ENCODE data around the gene AP1AR.
A peak's percentile ranks its signal among the peaks of the same experiment; 100 is the strongest.

The AP1AR gene

DNA sequence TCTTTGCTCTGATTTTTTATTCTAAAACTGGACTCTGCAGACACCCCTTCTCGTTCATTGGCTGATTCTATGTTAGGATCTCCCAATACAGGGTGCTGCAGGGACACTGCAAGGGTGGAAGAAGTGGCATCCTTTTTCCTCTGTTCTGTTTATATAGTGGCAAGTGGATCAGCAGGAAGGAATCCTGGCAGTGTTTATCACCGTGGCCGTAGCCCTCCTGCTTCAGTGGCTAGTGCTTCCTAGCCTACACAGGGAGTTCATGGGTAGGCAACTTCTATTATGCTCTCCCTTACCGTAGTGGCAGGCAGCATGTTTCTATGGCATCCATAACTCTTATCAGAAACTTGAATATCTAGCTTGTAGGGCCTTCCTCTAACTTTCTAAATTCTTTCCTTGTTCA is 6.4 kb upstream of the AP1AR start:
- DNase-seq = no peak

DNA sequence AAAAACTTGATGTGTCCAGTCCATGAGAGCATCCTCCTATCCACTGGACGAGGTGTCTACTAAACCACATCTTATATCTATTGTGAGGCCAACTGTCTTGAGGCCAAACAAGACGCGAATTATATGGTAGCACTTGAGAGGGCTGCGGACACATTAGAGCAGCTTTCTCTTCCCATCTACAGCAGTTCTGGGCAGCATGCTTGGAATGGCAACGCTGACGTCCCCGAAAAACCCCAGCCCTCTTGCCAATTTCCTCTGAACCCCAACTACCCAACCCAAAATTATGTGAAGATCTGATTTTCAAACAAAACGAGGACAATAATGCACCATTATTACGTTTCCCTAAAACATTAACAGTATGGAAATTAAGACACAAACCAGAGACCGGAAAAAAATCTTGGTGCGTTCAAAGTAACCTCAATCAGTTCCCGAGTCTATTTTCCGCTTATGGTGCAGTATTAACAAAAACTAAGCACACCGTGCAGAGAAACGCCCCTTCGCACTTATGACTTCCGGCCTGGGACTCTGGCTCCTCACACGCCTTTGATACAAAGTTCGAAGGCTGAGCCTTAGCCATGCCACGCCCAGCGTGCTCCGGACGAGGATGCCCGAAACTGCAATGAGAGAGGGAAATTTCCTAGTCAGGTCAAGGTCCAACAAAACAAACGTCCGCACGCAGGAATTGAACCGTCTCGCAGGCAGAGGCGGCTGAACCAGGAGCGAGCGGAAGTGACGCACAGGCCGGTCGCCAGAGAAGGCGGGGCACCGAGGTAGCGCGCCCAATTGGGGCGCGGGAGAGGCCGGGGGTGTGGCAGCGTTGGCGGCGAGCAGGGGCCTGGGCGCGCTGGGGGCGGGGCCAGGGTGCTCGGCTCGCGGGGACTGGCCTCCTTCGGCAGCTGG is 458 bp upstream of the AP1AR start:
- peak; percentile 94 for DNase-seq

DNA sequence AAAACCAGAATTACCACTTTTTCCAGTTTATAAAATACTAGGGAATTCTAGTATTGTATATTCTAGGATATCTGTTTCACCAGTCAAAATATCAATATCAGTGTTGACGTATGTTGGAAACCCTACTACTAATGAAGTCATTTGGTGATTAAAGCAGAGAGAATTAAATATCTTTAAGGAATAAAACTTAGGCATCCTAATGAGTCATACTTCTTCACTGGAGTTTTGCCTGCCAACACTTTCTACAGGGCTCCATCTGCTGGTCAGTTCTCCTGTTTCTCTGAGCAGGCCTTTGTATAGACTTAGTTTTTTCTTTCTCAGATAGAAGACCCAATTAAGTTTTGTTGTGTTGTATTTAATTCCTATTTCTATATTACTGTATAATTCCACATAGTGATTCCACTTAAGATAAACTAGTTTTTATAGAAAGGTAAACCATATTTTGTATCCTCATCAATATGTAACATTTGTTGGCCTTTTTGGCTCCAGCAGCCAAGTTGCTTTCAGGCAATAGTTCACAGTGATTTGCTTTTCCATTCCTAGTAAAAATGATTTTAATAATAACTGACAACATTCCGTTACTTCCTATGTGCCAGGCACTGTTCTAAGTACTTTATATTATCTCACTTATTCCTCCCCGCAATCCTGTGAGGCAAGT is 3.5 kb downstream of the AP1AR start:
- DNase-seq = no peak

DNA sequence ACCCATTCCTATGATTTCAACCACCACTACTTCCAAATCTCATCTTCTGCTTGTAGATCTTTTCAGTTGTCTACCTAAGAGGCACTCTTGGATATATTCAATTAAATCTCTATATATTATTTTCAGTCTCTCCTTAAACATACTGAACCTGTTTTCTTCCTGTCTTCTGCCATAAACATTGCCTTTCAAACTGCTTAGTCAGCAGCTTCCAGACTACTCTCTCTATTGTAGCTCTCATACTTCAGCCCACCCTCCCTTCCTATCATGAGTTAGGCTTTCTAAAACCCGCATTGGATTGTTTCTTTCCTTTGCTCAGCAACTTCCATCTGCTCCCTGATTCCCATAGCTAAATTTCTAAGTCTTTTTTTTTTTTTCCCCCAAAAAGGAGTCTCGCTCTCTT is 4.5 kb downstream of the AP1AR start:
- DNase-seq = no peak

DNA sequence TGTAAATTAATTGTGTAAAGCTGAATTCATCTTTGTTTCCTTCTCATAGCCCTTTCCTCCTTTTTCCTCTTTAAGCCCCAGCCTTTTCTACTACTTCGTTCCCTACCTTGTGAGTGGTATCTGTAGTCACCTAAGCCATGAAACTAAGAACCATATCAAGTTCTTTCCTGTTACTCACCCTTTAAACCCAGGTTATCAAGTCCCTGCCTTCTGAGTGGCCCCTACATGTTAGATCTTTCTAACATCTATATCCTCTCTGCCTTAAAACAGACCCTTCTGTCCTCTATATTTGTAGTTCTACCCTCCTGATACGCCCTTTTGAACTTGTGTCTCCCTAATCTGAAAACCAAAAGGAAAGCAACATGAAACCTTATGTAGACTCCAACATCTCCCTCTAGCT is 7.2 kb downstream of the AP1AR start:
- DNase-seq = no peak

DNA sequence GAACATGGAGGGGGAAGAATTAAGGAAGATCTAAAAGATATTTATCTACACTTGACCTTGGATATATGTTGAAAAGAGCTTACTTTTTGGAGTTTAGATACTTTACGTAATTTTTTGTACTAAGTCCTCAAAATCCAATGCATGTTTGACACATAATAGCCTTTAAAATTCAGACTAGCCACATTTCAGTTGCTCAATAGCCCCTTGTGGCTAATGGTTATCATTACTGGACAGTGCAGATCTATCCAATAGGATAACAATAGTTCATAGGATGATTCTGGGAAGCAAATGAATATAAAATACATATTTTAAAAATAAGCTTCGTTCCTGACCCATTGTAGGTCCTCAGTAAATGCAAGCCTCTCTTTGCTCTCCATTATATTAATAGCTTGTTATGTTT is 13.8 kb downstream of the AP1AR start:
- DNase-seq = no peak

DNA sequence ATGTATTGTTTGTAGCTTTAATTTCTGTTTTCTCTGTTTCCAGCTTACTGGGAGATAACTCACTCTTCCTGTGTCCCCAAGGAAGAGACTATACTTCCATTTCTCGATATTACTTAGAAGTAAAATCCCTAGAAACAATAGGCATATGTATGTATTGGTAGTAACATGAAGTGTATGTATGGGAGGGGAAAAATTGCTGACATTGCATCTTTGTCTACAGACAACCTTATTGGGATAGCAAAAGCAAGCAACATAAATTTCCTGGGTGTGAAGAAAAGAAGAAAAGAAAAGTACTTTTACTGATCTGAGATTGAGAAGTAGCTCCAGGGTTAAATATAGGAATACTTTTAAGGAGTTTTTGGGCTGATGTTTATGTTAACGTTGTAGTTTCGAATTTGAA is 15.4 kb downstream of the AP1AR start:
- DNase-seq = no peak

DNA sequence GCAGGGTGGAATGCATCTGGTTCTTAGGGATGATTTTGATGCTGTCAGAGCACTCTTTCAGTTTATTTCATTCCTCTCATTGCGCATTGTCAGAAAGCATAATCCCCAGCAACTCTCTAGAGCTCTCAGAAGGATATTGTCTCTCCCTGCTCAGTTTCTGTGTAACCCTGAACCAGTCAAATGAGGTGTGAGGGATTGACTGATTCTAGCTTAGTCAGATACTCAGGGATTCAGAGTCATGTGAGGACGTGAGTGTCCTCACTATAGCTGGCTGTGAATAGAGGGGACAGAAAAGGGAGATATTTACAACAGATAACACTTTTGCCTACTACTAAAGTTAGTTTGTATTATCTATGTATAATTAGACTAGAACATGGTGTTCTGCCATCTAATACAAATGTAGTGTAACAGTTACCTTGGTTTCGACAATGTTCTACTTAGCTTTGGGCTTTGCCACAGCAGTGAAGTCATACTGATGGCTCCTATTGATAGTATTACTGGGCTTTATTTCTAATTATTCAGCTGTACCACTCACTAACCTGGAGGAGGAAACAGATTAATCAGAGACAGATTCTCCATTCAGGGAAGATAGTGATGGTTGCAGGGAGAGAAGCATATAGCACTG is 19.5 kb downstream of the AP1AR start:
- no peak for DNase-seq

DNA sequence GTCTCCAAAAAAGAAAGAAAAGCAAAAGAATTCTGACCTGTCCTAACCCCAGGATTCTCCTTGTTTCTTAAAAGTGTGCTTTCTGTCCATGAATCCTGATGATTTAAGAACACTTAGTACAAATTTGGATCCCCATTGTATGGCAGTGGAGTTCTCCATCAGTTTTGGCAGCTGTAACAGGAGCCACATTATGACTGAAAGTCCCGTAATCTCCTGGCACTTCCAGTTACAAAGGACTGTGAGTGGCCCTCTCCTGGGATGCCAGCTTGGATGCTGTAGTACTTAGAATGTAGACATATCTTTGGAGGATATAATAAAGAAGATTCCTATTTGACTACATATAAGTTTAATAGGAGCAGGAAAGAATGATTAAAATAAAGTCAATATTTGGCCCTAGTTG is 20.6 kb downstream of the AP1AR start:
- no peak for DNase-seq

DNA sequence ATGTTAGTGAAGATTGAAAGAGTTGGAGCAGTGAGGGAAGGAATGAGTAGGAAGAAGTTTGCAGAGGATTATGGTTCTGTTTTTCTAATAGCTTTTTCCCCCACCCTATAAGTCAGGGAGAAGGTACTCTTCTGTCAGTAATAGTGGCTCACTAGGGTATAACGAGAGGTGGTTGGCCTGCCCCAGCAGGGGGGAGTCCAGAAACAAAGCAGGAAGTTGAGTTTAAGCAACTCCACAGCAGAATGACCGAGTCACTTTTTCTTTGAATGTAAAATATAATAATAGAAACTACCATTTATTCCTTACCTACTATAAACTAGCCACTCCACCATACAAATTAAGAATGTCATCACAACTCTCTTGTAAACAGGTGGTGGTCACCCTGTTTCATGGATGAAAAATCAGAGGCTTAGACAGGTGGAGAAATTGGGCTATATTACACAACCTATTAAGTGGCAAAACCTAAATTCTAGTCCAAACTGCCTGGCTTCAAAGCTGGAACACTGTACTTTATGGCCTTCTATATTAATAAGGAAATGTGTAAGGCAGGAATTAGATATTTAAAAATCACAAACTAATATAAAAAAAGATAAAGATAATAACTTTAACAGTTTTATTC is 21.9 kb downstream of the AP1AR start:
- no peak for DNase-seq

DNA sequence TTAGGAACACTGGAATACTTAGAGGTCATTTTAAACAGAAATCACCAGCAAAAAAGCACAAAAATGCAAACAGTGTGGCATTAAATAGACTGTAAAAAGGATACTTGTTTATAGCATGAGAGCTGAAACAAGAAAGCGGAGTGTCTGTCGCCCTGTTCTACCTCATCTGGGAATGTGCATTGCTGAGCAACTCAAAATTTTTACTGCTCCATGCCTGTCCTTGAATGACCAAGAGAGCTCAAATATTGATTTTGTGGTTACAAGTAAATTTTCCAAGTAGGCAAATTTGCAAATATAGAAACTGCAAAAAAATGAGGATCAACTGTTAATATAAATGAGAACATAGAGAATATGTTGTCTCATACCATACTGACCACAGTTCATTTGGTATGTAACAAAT is 25.5 kb downstream of the AP1AR start:
- no peak for DNase-seq

DNA sequence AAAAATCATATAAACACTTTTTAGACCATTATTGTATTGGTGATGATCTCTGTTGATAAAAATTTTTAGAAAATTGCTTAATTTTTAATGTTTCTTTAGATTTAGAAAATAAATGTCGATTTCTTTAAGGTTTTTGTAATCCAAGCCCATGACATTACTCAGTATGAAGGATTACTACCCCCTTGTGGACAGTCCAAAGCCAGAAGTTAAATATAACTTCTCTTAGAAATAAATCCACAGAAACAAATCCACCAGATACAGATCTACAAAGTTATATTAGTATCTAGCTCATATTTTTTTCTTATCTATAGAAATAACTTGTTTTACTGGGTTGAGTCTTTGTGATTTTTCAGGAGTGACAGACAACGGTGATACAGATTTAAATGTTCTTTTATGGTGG is 35.2 kb downstream of the AP1AR start:
- no peak for DNase-seq

DNA sequence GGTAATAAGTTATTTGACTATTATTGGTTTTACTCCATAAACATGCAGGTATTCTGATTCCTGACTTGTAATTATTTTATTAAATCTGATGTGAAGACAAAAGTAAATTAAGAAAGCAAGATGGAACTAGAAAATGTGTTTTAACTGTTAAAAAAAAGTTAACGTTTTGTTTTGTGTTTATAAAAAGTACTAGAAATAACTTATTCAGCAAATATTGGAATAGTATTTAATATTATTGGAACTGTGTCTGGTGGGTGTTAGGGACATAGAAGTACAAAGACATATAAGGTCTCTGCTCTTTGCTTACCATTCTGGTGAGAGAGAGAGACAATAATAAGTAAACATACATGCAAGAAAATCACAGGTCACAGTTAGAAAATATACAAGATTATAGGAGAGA is 38.5 kb downstream of the AP1AR start:
- no peak for DNase-seq

DNA sequence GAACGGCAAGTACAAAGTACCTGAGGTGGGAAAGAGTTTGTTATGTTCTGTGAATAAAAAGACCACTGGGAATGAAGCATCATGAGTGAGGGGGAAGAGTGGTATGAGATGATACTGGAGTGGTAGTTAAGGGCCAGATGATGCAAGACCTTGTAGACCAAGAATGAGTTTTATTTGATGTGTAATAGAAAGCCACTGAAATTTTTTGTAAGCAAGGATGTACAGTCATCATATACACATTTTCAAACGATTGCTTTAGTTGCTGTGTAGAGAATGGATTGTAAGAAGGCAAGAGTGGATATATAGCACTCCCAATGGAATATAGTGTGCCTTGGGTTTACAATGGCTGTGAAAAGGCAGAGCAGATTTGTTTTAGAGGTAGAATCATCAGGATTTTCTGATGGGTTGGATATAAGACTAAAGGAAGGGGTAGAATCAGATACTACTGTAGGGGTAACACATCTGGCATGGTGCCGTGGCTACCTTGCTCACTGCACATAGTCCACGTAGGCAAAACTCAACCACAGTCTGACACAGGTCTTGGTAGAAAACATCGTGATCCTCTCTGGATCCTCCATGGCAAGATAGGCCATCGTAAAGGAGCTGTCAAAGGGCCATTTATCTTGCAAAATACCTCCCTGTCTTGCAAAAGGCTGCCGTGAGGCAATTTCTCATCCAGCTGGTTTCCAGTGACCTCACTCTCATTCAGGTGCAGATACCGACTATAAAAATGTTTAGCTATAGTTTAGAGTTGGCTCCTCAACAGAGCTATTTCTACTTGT is 39.2 kb downstream of the AP1AR start:
- no peak for DNase-seq

DNA sequence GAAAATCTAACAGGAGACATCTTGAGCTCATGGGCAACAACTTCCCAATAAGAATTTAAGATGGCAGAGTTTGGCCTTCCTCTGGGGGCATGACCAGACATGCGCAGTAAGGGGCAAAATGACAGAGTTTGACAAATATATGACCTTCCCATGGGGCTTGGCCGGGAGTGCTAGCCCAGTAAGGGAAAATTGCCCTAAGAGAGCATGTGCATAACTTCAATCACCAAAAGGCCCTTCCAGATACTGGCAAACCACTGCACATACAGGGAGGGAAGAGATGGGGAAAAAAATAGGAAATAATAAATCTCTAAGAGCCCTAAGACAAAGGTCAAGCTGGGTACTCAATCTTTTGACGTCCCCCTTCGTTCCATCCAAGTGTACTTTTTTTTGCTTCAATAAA is 40.7 kb downstream of the AP1AR start:
- no peak for DNase-seq

DNA sequence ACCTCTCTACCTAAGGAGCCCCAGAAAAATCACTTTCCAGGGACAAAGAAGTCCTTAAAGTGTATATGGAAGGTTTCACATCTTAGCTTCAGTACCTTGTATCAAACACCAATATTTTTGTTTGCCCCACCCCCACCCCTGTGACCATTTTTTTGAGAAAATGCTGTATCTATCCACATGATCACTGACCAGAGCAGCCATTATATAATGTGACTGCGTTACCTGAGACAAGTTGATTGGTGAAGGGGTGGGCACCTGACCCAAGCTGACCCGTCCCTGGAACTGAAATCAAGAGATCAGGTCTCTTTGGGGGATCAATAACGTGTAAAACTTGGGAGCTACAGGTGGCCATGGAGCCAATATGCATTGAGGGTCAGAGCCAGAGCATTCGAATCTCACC is 43.4 kb downstream of the AP1AR start:
- DNase-seq = no peak

DNA sequence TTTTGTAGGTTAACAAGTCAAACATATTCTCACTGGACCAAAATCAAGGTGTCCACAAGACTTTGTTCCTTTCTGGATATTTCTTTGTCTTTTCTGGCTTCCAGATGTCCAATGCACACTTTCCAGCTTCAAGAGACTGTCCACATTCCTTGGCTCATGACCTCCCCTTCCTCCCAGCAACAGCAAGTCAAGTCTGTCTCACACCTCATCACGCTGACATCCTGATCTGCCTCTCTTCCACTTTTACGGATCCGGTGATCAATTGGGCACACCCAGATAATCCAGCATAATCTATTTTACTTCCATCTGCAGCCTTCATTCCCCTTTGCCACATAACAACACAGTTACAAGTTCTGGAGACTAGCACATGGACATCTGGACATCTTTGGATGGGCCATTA is 44.5 kb downstream of the AP1AR start:
- no peak for DNase-seq

DNA sequence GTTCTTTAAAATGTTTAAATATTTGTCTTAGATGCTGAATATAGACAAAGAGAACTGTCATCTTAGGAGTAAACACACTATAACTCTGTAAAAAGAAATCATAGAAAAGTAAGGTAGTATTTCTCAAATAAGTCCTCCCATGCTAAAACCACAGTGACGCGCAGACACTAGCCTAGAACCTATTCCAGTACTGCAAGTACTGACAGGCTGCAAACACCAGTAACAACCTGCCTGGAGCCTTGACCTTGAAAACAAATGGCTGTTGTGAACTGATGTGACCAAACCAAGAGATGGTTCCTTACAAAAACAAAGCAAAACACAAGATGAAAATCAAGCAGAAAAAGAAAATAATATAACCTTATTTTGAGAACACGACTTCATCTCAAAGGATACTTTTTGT is 45.6 kb downstream of the AP1AR start:
- DNase-seq = no peak

DNA sequence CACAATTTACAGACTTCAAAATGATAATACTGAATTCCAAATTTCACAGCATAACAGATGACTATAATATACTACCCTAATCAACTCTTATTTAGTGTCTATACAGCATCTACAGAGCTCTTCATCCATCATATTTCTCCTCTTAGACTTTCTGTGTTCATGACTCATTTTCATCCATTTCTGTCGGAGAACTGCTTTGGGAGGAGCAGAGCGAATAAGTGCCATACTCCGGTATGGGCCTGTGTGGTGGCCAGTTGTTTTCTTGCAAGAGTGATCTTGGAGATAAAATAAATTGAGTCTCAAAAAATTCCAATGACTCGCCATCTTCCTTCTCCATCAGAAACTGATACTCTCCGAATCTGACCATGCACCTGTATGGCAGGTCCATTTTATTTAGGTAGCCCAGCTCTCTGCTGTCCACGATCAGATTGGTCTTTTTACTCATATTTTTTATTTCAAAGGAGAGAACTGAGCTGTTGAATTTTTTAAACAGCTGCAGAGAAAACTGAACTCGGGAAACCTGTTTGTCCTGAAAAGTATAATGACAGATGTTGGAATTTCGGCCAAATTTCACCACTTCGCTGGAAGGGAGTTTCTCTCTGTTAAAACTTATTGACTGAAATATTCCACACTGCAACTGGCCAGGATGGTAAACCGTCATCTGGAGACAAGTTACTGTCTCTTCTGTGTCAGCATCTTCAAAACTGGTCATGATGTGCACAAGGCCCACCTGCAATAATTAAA is 46.3 kb downstream of the AP1AR start:
- DNase-seq = no peak

DNA sequence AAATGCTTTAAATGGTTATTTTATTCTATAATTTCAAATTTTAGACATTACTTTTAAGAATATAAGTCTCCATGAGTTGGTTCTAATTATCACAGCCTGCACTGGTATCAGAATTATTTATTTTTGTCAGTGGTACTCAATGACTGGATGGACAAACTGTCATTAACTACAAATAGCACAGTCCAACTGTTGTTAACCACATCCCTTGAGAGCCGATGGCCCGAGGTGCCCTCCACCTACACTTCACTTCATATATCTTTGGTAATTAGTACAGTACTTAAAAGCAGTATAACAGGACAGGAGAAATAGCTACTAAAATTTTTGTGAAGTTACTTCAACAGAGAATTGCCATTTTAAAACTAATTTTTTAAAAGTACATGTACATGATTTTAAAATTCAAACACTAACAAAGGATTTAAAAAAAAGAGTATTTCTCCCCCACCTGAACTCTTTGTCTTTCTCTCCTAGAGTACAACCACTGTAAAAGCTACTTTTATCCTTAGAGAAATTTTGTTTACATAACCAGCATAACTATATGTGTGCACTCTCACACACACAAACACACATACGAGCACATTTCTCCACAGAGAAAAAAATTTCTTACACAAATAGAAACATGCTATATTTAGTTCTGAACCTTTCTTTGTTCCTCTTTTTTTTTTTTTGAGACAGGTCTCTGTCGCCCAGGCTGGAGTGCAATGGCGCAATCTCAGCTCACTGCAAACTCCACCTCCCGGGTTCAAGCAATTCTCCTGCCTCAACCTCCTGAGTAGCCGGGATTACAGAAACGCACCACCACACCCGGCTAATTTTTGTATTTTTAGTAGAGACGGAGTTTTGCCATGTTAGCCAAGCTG is 47.7 kb downstream of the AP1AR start:
- no peak for DNase-seq

DNA sequence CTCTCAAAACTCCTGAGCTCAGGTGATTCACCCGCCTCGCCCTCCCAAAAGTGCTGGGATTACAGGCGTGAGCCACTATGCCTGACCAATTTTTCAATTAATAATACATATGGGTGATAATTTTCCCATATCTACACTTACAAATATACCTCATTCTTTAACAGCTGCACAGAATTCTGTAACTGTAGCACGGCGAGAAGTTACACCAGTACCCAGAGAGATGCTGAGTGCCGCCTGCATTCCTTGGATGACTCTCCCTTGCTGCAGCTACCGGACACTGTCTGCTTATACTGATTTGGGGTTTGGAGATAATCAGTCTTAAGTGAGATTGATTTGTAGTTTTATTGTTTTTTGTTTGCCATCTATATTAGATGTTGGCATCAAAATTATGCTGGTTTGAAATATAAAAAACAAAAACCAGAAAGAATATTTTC is 48.3 kb downstream of the AP1AR start:
- no peak for DNase-seq

Data from activated CD4-positive, alpha-beta T cell treated with anti-CD3 and anti-CD28 coated beads for 1 hour (primary cell).